SW 1271 (cell line): Measurements from ENCODE around the gene FKBP1A.

Source experiments
- DNase-seq, 2 experiments: peaks; one replicate each; lab custom pipeline; 2025; lab: John Stamatoyannopoulos, UW

The FKBP1A gene

GRCh38 chr20:1383623-1384404, 9.0 kb downstream of the FKBP1A start:
- DNase-seq, result no peak

- no peak for DNase-seq
These were observed 10.2 kb downstream of the FKBP1A start for GRCh38 chr20:1382670-1383069.

DNA sequence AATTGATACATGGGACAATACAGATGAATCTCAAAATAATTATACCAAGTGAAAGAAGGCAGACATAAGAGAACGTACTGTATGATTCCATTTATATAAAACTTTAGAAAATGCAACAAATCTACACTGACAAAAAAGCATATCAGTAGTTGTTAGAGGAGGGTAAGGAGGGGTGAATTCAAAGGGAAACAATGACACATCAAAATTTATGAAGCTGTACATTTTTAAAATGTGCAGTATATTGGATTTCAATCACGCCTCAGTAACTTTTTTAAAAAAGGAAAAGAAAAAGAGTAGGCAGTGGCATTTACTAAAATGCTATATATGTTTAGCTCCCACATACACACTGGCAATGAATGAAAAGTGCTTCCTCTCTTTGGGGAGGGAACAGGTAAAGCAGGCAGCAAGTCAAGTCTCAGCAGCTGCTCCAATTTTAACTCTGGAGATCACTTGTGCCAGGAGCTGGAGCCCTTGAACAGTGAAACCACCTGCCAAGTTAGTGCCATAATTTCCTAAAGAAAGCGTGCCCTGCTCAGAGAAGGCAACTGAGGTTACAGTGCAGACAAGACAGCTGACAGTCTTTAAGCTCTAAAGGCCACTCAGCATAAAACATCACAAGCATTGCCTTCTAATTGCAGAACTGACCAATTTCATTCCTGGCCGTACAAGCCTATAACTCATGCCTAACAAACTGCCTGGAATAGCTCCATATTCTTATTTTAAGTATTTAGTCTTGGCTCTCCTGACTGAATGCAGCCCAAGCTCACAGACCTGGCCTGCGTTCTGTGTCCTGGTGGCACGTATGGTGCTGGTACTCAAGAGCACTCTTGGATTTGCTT, 10.9 kb downstream of the FKBP1A start:
- DNase-seq, result no peak

DNA sequence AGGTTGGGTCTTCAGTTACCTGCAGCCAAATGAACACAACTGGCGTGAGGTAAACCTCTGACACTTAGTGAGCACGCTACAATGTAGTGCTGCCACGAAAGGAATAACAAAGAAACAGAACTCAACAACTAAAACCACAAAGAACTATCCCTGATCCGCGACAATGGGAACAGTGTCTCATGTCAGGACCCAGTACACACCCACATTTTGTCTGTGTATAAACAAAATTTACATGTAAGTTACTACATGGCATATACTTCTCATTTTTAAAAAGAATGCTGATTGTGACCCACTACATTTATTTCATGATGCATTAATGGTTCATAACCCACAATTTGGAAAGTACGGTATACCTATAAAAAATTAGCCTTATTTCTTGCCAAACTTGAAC, 14.1 kb downstream of the FKBP1A start:
- DNase-seq, result no peak

GRCh38 chr20:1377984-1378734, 14.7 kb downstream of the FKBP1A start:
- DNase-seq, result peak; percentile 37 to 72

DNA sequence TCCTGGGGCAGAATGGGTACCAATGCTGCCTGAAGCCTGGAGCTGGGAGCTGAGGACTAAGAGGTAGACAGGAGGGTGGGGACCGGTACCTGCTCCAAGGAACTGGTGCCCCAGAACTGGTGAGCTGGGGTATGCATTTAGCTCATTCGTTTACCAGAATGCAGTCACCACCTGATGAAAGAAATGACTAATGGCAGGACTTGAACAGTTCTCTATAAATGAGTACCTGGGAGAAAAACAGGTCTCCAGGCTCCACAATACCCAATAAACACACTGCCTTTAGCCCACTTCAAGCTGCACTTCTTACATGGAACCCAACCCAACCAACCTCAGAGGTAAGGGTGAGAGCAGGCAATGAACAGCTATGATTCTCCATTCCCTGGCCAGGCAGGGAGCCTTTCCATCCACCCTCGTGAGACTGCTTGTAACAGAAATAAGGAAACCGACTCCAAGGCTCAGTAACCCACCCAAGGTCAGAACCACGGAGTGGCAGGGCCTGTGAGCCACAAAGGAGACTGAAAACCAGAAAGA, 15.4 kb downstream of the FKBP1A start:
- no peak for DNase-seq

- DNase-seq, result no peak
These were observed 16.2 kb downstream of the FKBP1A start for GRCh38 chr20:1376408-1377270.

GRCh38 chr20:1376007-1376406, 16.8 kb downstream of the FKBP1A start:
- DNase-seq, result no peak

DNA sequence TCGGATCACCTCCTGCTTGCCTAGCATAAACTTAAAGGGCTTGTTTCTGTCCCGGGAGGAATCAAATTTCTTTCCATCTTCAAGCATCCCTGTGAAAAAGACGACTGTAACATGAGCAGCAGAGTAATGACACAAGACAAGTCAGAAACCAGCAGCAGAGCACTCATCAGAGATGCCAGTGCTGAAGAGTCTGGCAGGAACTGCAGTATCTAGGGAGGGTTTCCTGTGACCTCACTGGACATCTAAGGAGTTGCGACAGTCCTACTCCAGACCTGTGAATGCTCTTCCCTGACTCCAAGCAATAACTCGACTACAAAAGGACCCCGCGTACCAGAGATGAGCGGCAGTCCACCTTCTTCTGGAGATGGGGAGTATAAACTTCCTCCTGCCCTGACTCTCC, 17.3 kb downstream of the FKBP1A start:
- peak; percentile 27 to 70 for DNase-seq

DNA sequence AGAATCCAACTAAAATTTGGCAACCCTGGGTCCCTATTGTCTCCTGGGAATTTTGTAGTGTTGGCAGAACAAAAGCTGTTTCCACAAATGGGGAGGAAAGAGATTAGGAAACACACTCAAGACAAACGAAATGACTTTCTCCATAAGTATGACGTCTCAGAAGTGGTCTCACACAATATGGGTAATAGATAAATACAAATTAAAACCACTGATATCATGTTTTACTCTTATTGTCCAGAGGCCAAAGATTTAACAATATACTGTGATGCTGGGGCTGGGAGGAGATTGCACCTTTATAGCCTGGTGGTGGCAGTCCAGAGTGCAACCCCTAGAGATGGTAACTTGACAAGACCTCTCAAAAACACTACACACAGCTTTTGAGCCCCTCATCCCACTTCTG, 18.6 kb downstream of the FKBP1A start:
- DNase-seq, result no peak

GRCh38 chr20:1373614-1374013, 19.2 kb downstream of the FKBP1A start:
- no peak for DNase-seq

DNA sequence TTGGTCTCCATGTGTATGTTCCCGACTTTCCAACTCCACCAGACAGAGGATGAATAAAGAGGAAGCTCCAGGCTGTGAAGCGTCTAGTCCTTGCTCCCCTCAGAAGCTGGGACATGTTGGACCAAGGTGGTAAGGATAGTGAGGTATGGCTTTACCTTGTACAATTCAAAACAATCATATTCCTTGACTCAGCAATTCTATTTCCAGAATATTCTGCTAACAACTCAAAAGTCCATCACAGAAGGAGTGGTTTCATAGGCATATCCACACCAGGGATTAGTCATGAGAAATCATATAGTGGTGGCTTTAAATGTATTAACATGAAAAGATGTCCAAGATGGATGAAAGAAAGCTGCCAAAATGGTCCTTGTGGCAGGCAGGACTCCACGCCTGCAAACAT, 19.8 kb downstream of the FKBP1A start:
- no peak for DNase-seq

- DNase-seq, result no peak
These were observed 20.9 kb downstream of the FKBP1A start for GRCh38 chr20:1371830-1372539.

- no peak for DNase-seq
These were observed 21.6 kb downstream of the FKBP1A start for GRCh38 chr20:1371202-1371782.

DNA sequence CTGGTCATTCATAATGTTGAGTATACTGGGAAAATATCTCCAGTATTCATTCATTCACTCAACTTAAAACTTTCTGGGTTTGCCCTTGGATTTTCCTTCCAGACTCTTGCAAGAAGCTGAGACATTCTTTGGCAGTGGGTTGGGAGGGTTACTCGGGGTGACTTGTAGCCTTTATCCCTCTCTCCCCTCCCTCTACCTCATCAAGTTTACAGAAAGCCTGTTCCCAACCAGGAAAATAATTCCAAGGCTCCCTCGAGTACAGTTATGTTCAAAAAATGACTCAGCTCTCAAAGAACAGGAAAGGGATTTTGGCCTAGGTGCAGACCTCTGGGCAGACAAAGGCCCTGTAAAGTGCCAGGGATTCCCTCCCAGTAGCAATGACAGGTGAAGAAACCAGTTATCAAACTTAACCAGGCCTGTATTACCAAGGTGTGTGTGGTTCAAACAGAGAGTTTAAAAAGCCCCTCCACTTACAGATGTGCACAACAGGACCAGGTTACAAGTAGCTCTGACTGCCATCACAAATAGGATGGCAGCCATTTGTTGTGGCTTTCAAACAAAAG, 22.2 kb downstream of the FKBP1A start:
- DNase-seq, result no peak

DNA sequence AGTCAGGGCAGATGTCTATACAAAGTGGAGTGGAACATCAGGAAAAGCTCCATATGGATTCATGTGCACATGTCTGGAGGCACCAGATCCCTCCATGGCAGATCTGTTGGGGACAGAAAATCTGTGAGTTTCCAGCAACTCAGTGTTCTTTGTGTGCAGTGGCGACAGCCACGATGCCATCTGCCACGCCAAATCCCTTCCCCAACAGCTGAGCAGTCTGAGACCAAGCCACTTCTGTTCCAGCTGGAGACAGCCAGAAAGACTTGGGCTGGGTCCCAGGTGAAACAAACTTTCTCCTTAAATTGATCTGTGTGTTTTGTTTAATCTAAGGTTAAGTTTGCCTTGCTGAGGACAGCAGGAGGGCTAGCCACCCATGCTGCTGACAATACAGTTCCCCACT, 22.9 kb downstream of the FKBP1A start:
- DNase-seq, result no peak

- DNase-seq, result peak in 1 of 2 experiments; percentile 20
These were observed 24.2 kb downstream of the FKBP1A start for GRCh38 chr20:1368448-1369199.

- no peak for DNase-seq
These were observed 25.4 kb downstream of the FKBP1A start for GRCh38 chr20:1367479-1367878.

GRCh38 chr20:1364106-1364505, 28.7 kb downstream of the FKBP1A start:
- no peak for DNase-seq
